GM18868 (cell line): ENCODE data around the gene ITPKB.
"Not testable (repeated sequence)": the region's sequence is repeated elsewhere in the genome, so short reads cannot be mapped to it uniquely, and the experiment has no call there.

Experiments
- ATAC-seq: cut with Tn5 transposase; IDR thresholded peaks from one replicate; pipeline ENCODE4 v1.9.1; 2021; ENCODE audit warnings: mild to moderate bottlenecking, moderate library complexity; ENCODE audit not compliant: unreplicated experiment

The ITPKB gene

GRCh38 chr1:226761322-226761721 is 22.2 kb upstream of the ITPKB start:
- no peak for ATAC-seq

- no peak for ATAC-seq
These were observed 15.9 kb upstream of the ITPKB start for GRCh38 chr1:226754793-226755533.

- no peak for ATAC-seq
These were observed 15.0 kb upstream of the ITPKB start for GRCh38 chr1:226754097-226754496.

GRCh38 chr1:226751703-226752102 is 12.6 kb upstream of the ITPKB start:
- ATAC-seq: no peak

GRCh38 chr1:226751214-226751613 is 12.1 kb upstream of the ITPKB start:
- ATAC-seq: no peak

GRCh38 chr1:226749467-226749866 is 10.4 kb upstream of the ITPKB start:
- no peak for ATAC-seq

- no peak for ATAC-seq
These were observed 9.2 kb upstream of the ITPKB start for GRCh38 chr1:226748306-226748705.

GRCh38 chr1:226747519-226748263 is 8.6 kb upstream of the ITPKB start:
- ATAC-seq: not testable (repeated sequence)

- ATAC-seq: no peak
These were observed 4.2 kb upstream of the ITPKB start for GRCh38 chr1:226743259-226743658.

GRCh38 chr1:226741009-226741408 is 1.9 kb upstream of the ITPKB start:
- ATAC-seq: peak; percentile 36

GRCh38 chr1:226739696-226740065 is 599 bp upstream of the ITPKB start:
- no peak for ATAC-seq

GRCh38 chr1:226738421-226738994 is 574 bp downstream of the ITPKB start:
- no peak for ATAC-seq

GRCh38 chr1:226737819-226738420 is 1.2 kb downstream of the ITPKB start:
- no peak for ATAC-seq

- peak; percentile 35 for ATAC-seq
These were observed 1.9 kb downstream of the ITPKB start for GRCh38 chr1:226736908-226737818.

- ATAC-seq: no peak
These were observed 2.8 kb downstream of the ITPKB start for GRCh38 chr1:226736001-226736907.

GRCh38 chr1:226735576-226735975 is 3.5 kb downstream of the ITPKB start:
- ATAC-seq: no peak

- no peak for ATAC-seq
These were observed 4.4 kb downstream of the ITPKB start for GRCh38 chr1:226734611-226735153.

GRCh38 chr1:226733876-226734275 is 5.2 kb downstream of the ITPKB start:
- no peak for ATAC-seq

GRCh38 chr1:226733304-226733703 is 5.8 kb downstream of the ITPKB start:
- ATAC-seq: no peak
